Activated CD4-positive, alpha-beta T cell treated with anti-CD3 and anti-CD28 coated beads for 24 hours (primary cell): ENCODE measurements around the gene ST6GALNAC4.

Experiments used
- DNase-seq, 2 donors: peaks; one replicate each; pipeline ENCODE4 v3.0.0-alpha.2; 2020; ENCODE audit warnings: low read depth in 2 of 2

The ST6GALNAC4 gene

GRCh38 chr9:127946728-127947127, 29.9 kb upstream of the ST6GALNAC4 start:
- no peak for DNase-seq

- no peak for DNase-seq
Observed at GRCh38 chr9:127945942-127946341, 29.1 kb upstream of the ST6GALNAC4 start.

GRCh38 chr9:127945338-127945737, 28.5 kb upstream of the ST6GALNAC4 start:
- no peak for DNase-seq

- DNase-seq, result no peak
Observed at GRCh38 chr9:127944586-127945218, 27.9 kb upstream of the ST6GALNAC4 start.

GRCh38 chr9:127943731-127944144, 26.9 kb upstream of the ST6GALNAC4 start:
- DNase-seq, result peak; percentile 78 to 83

GRCh38 chr9:127943011-127943662, 26.3 kb upstream of the ST6GALNAC4 start:
- DNase-seq, result no peak

- DNase-seq, result peak in 1 of 2 donors; percentile 39
Observed at GRCh38 chr9:127942216-127943010, 25.6 kb upstream of the ST6GALNAC4 start.

- no peak for DNase-seq
Observed at GRCh38 chr9:127941961-127942215, 25.0 kb upstream of the ST6GALNAC4 start.

- DNase-seq, result no peak
Observed at GRCh38 chr9:127941062-127941960, 24.5 kb upstream of the ST6GALNAC4 start.

GRCh38 chr9:127940593-127940992, 23.8 kb upstream of the ST6GALNAC4 start:
- no peak for DNase-seq

- DNase-seq, result no peak
Observed at GRCh38 chr9:127938298-127938690, 21.5 kb upstream of the ST6GALNAC4 start.

GRCh38 chr9:127937388-127938297, 20.8 kb upstream of the ST6GALNAC4 start, which contains the start of gene DPM2:
TSS of gene DPM2 (minus strand) at chr9:127937854. CDS start at chr9:127937820, 34 bp downstream.
- peak; percentile 71 to 77 for DNase-seq

GRCh38 chr9:127937056-127937387, 20.2 kb upstream of the ST6GALNAC4 start:
- DNase-seq, result no peak

GRCh38 chr9:127936347-127936852, 19.6 kb upstream of the ST6GALNAC4 start:
- DNase-seq, result no peak

- no peak for DNase-seq
Observed at GRCh38 chr9:127935765-127936221, 19.0 kb upstream of the ST6GALNAC4 start.

- DNase-seq, result no peak
Observed at GRCh38 chr9:127934986-127935385, 18.1 kb upstream of the ST6GALNAC4 start.

- DNase-seq, result no peak
Observed at GRCh38 chr9:127934248-127934647, 17.4 kb upstream of the ST6GALNAC4 start.

GRCh38 chr9:127931092-127931881, 14.4 kb upstream of the ST6GALNAC4 start:
- DNase-seq, result no peak

GRCh38 chr9:127930231-127931091, 13.6 kb upstream of the ST6GALNAC4 start, which contains the start of gene PIP5KL1:
TSS of gene PIP5KL1 (minus strand) at chr9:127930777. CDS start at chr9:127930752, 25 bp downstream.
- DNase-seq, result peak in 1 of 2 donors; percentile 65
